Adrenal gland (tissue), 5 donors: ENCODE results near the gene ENTREP1.

Experiments
- POLR2A ChIP-seq, 2 donors: fragments of 450-650 bp; IDR thresholded peaks; one replicate each; pipeline ENCODE4 v1.6.1; 2017; ENCODE audit warnings: antibody characterized with exemption in 2 of 2, mild to moderate bottlenecking in 2 of 2, moderate library complexity in 1 of 2
- TF ChIP-seq, protein P1 (sequence below), 6 experiments: fragments of 450-650 bp in 4 of 6; fragments of 200-600 bp in 2 of 6; sonication (generic) in 1 of 6; IDR thresholded peaks; 1 replicate in 5 of 6; 2 replicates in 1 of 6; pipeline versions ENCODE4 v1.5.1 to v1.8.0; 2016 to 2021; ENCODE audit warnings: antibody characterized with exemption in 6 of 6, mild to moderate bottlenecking in 2 of 6, moderate library complexity in 1 of 6
- donor health status: DM: no; HTN: no; CAD: no.

DNA sequence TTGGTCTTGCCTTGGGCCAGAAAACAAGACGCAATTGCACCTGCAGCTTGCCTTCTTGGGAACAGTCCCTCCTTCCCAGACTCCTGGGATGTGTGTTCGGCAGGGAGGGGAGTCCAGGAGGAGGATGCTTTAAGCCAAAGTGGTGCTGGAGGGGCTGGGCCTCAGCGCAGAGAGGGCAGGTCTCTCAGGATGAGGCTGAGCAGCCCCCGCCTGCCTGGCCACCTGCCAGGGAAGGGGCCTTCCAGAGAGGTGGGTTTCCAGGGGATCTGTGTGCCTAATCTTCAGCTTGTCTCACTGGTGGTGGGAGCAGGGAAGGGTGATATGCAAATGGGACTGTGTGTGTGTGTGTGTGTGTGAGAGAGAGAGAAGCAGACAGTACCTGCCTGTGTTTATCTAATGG, 105.2 kb downstream of the ENTREP1 start:
- no peak for TF ChIP-seq POLR2A (IDR thresholded peaks at IDR 0.05)
- TF ChIP-seq, protein P1, sequence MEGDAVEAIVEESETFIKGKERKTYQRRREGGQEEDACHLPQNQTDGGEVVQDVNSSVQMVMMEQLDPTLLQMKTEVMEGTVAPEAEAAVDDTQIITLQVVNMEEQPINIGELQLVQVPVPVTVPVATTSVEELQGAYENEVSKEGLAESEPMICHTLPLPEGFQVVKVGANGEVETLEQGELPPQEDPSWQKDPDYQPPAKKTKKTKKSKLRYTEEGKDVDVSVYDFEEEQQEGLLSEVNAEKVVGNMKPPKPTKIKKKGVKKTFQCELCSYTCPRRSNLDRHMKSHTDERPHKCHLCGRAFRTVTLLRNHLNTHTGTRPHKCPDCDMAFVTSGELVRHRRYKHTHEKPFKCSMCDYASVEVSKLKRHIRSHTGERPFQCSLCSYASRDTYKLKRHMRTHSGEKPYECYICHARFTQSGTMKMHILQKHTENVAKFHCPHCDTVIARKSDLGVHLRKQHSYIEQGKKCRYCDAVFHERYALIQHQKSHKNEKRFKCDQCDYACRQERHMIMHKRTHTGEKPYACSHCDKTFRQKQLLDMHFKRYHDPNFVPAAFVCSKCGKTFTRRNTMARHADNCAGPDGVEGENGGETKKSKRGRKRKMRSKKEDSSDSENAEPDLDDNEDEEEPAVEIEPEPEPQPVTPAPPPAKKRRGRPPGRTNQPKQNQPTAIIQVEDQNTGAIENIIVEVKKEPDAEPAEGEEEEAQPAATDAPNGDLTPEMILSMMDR (IDR thresholded peaks at IDR 0.05): no peak
